CD14-positive monocyte (primary cell): ENCODE results near the gene AFF2. TPM values are rescaled to one million over a fixed set of nuclear protein-coding genes. Genes with fewer than 3 reads are reported as not detected.

Source experiments
- DNase-seq, 3 donors: peaks; one replicate each; pipeline ENCODE4 v3.0.0-alpha.2; 2011 to 2022
- H2AFZ ChIP-seq: 2 replicates; pipeline ENCODE4 v1.6.0; 2012; ENCODE audit warnings: mild to moderate bottlenecking, low read depth, low read length, inconsistent platforms; ENCODE audit not compliant: insufficient read depth, poor library complexity, severe bottlenecking
- H3K27ac ChIP-seq, 2 donors: 1 replicate in 1 of 2; 2 replicates in 1 of 2; pipeline ENCODE4 v1.5.1; 2012 to 2013; ENCODE audit warnings: low read length in 2 of 2, control low read depth in 1 of 2, inconsistent platforms in 1 of 2, low read depth in 1 of 2, mild to moderate bottlenecking in 1 of 2
- H3K27me3 ChIP-seq, 2 donors: one replicate each; pipeline versions ENCODE4 v1.6.0 to v1.6.1; 2011 to 2013; ENCODE audit warnings: low read length in 2 of 2; ENCODE audit not compliant: control insufficient read depth in 2 of 2, insufficient read depth in 2 of 2
- H3K36me3 ChIP-seq, 2 donors: replicated peaks in 1 of 2; 1 replicate in 1 of 2; 2 replicates in 1 of 2; pipeline versions ENCODE4 v1.5.1 to v1.6.1; 2012 to 2013; ENCODE audit warnings: low read length in 2 of 2, control low read depth in 1 of 2, inconsistent platforms in 1 of 2, mild to moderate bottlenecking in 1 of 2; ENCODE audit not compliant: insufficient read depth in 2 of 2, control insufficient read depth in 1 of 2
- H3K4me1 ChIP-seq, 2 donors: 1 replicate in 1 of 2; 2 replicates in 1 of 2; pipeline versions ENCODE4 v1.5.1 to v1.6.1; 2012 to 2013; ENCODE audit warnings: low read length in 2 of 2, control low read depth in 1 of 2, inconsistent platforms in 1 of 2, mild to moderate bottlenecking in 1 of 2, moderate library complexity in 1 of 2; ENCODE audit not compliant: insufficient read depth in 2 of 2, control insufficient read depth in 1 of 2
- H3K4me2 ChIP-seq: replicated peaks from 2 replicates; pipeline ENCODE3; 2012; ENCODE audit warnings: low read length, moderate library complexity, mild to moderate bottlenecking; ENCODE audit not compliant: poor library complexity, severe bottlenecking; ENCODE audit errors: extremely low read depth
- H3K4me3 ChIP-seq, 3 experiments: fragments of 200-600 bp in 1 of 3; sonication (generic) in 1 of 3; replicated peaks in 1 of 3; 1 replicate in 2 of 3; 2 replicates in 1 of 3; pipeline ENCODE4 v1.5.1; 2011 to 2013; ENCODE audit warnings: low read length in 3 of 3, mild to moderate bottlenecking in 3 of 3, control low read depth in 2 of 3, low read depth in 2 of 3, inconsistent platforms in 1 of 3, moderate library complexity in 1 of 3
- H3K79me2 ChIP-seq: 2 replicates; pipeline ENCODE4 v1.6.0; 2012; ENCODE audit warnings: mild to moderate bottlenecking, control low read depth, inconsistent platforms, low read length, moderate library complexity; ENCODE audit not compliant: insufficient read depth
- H3K9ac ChIP-seq: 2 replicates; pipeline ENCODE4 v1.6.0; 2017; ENCODE audit warnings: low read length, mild to moderate bottlenecking; ENCODE audit not compliant: insufficient read depth, poor library complexity, severe bottlenecking
- H3K9me3 ChIP-seq, 2 donors: replicated peaks in 1 of 2; 1 replicate in 1 of 2; 2 replicates in 1 of 2; pipeline versions ENCODE4 v1.5.1 to v1.6.1; 2012 to 2013; ENCODE audit warnings: low read length in 2 of 2, control low read depth in 1 of 2; ENCODE audit not compliant: control insufficient read depth in 1 of 2, insufficient read depth in 1 of 2
- H4K20me1 ChIP-seq: 2 replicates; pipeline ENCODE4 v1.6.0; 2012; ENCODE audit warnings: mild to moderate bottlenecking, low read length, control low read depth, moderate library complexity; ENCODE audit not compliant: insufficient read depth
- H3K27ac Mint-ChIP-seq, 7 donors: one replicate each; pipeline ENCODE4 v1.8.0; 2020; ENCODE audit warnings: mild to moderate bottlenecking in 7 of 7, mixed read lengths in 7 of 7, moderate library complexity in 6 of 7, inconsistent platforms in 2 of 7
- H3K27me3 Mint-ChIP-seq, 3 donors: one replicate each; pipeline ENCODE4 v1.8.0; 2021 to 2022; ENCODE audit warnings: low read depth in 3 of 3, mild to moderate bottlenecking in 3 of 3, mixed read lengths in 3 of 3, moderate library complexity in 3 of 3, inconsistent platforms in 1 of 3
- H3K36me3 Mint-ChIP-seq, 2 donors: one replicate each; pipeline ENCODE4 v1.8.0; 2020; ENCODE audit warnings: mixed read lengths in 2 of 2, inconsistent platforms in 1 of 2, mild to moderate bottlenecking in 1 of 2
- H3K4me1 Mint-ChIP-seq: one replicate; pipeline ENCODE4 v1.8.0; 2020; ENCODE audit warnings: mild to moderate bottlenecking, mixed read lengths
- H3K4me3 Mint-ChIP-seq, 2 donors: one replicate each; pipeline ENCODE4 v1.8.0; 2020; ENCODE audit warnings: mild to moderate bottlenecking in 2 of 2, mixed read lengths in 2 of 2, moderate library complexity in 1 of 2
- H3K9me3 Mint-ChIP-seq, 7 donors: one replicate each; pipeline ENCODE4 v1.8.0; 2020 to 2022; ENCODE audit warnings: mixed read lengths in 7 of 7, mild to moderate bottlenecking in 6 of 7, moderate library complexity in 6 of 7, inconsistent platforms in 2 of 7
- WGBS: methylation state at CpG from one replicate; pipeline ENCODE4 v1.1.5; 2013; ENCODE audit warnings: missing lambda C conversion rate; ENCODE audit not compliant: insufficient coverage; 5-methylcytosine and 5-hydroxymethylcytosine counted together
- intact Hi-C, 2 donors: fragments of 100-400 bp; cut with micrococcal nuclease; formaldehyde crosslinking; loops; one replicate each; pipeline versions ENCODE4 v1.15.0 to v1.15.1; 2023
- polyA plus RNA-seq, 3 donors: library from polyadenylated mRNA; depleted of rRNA in 1 of 3; unstranded in 2 of 3; stranded (reverse) in 1 of 3; fragments of 300-500 nt in 2 of 3; fragments of >200 nt in 1 of 3; fragmentation: Illumina TruSeq in 2 of 3; gene quantifications; 1 replicate in 2 of 3; 2 replicates in 1 of 3; pipeline ENCODE4 v1.2.3, GENCODE V29; 2012 to 2021
- TF ChIP-seq, protein P1 (sequence below): fragments of 200-600 bp; IDR thresholded peaks from one replicate; pipeline ENCODE4 v1.8.0; 2022; ENCODE audit warnings: antibody characterized with exemption, mild to moderate bottlenecking

The AFF2 gene
- polyA plus RNA-seq, 3 donors = 0.07 to 1.1 (median 0.70) TPM

DNA sequence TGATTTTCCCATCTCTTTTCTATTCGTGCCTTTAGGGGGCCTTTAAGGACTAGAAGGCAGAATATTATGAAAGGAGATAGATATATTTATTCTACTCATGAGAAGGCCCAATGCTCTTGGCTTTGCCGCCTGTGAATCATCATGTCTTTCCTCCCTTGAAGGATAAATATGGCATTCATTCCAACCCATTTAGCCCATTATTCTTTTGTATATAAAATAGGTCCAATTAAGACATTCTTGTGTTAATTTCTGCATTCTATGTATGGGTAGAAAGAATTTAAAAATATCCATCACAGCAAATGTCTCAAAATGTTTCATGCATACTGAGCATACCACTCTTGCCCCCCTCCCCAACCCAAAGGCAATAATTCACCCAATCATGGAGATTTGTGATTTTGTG is 115.1 kb downstream of the AFF2 start:
- Mint-ChIP-seq H3K27ac (no peak overlapping the region), H3K4me1 (peaks cover 5% of the 10 kb centered on the region), H3K9me3 (peaks cover 0 to 9% (median 3%) of the 10 kb centered on the region in 7 donors), H3K36me3 (no peaks in the 10 kb centered on the region), H3K27me3 (no peaks in the 10 kb centered on the region), H3K4me3 (no peak overlapping the region)
- WGBS = no CpG with 5 or more reads among the region's 2 CpGs
- DNase-seq = no peak
- intact Hi-C loops = no loop called here
- Histone ChIP-seq H3K27me3 (no peaks in the 10 kb centered on the region), H3K79me2 (no peaks in the 10 kb centered on the region), H3K36me3 (no peaks in the 10 kb centered on the region), H3K9ac (no peak overlapping the region), H3K4me3 (no peak overlapping the region), H4K20me1 (no peaks in the 10 kb centered on the region), H3K4me1 (peaks cover 1 to 2% of the 10 kb centered on the region in 2 donors), H3K4me2 (no peak overlapping the region), H2AFZ (no peak overlapping the region), H3K27ac (no peak overlapping the region), H3K9me3 (no peaks in the 10 kb centered on the region)
- TF ChIP-seq, protein P1, sequence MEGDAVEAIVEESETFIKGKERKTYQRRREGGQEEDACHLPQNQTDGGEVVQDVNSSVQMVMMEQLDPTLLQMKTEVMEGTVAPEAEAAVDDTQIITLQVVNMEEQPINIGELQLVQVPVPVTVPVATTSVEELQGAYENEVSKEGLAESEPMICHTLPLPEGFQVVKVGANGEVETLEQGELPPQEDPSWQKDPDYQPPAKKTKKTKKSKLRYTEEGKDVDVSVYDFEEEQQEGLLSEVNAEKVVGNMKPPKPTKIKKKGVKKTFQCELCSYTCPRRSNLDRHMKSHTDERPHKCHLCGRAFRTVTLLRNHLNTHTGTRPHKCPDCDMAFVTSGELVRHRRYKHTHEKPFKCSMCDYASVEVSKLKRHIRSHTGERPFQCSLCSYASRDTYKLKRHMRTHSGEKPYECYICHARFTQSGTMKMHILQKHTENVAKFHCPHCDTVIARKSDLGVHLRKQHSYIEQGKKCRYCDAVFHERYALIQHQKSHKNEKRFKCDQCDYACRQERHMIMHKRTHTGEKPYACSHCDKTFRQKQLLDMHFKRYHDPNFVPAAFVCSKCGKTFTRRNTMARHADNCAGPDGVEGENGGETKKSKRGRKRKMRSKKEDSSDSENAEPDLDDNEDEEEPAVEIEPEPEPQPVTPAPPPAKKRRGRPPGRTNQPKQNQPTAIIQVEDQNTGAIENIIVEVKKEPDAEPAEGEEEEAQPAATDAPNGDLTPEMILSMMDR = no peak

DNA sequence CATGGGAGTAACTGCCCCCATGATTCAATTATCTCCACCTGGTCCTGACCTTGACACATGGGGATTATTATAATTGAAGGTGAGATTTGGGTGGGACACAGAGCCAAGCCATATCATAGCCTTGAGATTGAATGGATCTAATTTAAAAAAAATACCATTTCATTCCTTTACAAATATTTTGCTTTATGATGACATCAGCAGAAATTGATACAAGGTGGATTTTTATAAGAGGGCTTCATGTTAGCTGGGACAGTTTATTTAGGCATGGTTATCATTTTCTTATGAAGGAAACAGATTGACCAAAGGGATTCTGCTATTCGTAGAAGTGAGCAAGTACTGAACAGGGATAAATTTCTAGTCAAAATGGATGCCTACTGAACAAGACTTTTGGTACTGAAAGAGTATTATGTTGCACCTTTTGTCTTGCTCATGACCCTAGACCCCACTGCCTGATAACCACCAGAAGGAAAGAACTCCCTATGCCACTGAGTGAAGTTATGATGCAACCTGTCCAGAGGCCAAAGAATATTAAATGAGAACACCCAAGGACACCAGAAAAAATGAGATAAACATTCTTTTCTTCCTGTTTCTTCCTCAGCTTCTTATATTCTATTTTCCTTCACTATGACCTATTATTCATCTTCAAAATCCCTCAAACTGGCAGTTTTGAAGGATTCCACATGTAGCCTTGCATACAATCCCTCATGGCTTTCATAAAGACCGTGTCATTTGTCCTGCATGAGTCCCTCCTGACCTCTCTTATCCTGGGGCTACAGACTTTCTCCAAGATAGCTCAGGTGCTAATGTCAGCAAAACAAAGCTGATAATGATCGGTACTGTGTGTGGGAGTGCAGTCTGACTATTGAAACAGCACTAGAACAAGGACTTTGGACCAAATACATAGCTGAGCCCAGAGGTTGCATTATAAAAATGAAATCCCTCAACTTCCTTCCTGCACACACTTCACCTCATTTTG is 118.3 kb downstream of the AFF2 start:
- no peaks in the 10 kb centered on the region for H3K9me3 ChIP-seq
- WGBS = no CpG with 5 or more reads among the region's 3 CpGs
- no peaks in the 10 kb centered on the region for H3K36me3 ChIP-seq
- H3K4me1 Mint-ChIP-seq = peaks cover 3% of the 10 kb centered on the region
- intact Hi-C loops = no loop called here
- no peaks in the 10 kb centered on the region for H3K36me3 Mint-ChIP-seq
- H4K20me1 ChIP-seq = no peaks in the 10 kb centered on the region
- H3K79me2 ChIP-seq = no peaks in the 10 kb centered on the region
- peaks cover 0 to 1% (median 0%) of the 10 kb centered on the region in 3 donors for H3K27me3 Mint-ChIP-seq
- TF ChIP-seq, protein P1 = no peak
- no peak overlapping the region for H2AFZ ChIP-seq
- no peak overlapping the region for H3K27ac Mint-ChIP-seq
- no peak overlapping the region for H3K9ac ChIP-seq
- H3K4me3 ChIP-seq = no peak overlapping the region
- H3K4me2 ChIP-seq = no peak overlapping the region
- H3K4me1 ChIP-seq = no peaks in the 10 kb centered on the region
- peaks cover 0 to 11% (median 3%) of the 10 kb centered on the region in 7 donors for H3K9me3 Mint-ChIP-seq
- no peak overlapping the region for H3K4me3 Mint-ChIP-seq
- no peak overlapping the region for H3K27ac ChIP-seq
- H3K27me3 ChIP-seq = no peaks in the 10 kb centered on the region
- DNase-seq = no peak
